T-helper 17 cell (primary cell): ENCODE measurements around the gene AWAT1. TPM values are rescaled to one million over a fixed set of nuclear protein-coding genes. Genes with fewer than 3 reads are reported as not detected.
"Not testable (repeated sequence)": the region's sequence is repeated elsewhere in the genome, so short reads cannot be mapped to it uniquely, and the experiment has no call there.

Source experiments
- ATAC-seq: fragments of 150-1000 bp; cut with Tn5 transposase; 2 replicates; pipeline ENCODE4 v1.10.0; 2021; ENCODE audit warnings: mild to moderate bottlenecking, moderate library complexity
- DNase-seq, 3 donors: peaks; one replicate each; pipeline versions ENCODE4 v3.0.0 to v3.0.0-alpha.2; 2020 to 2021
- H3K9me3 ChIP-seq: one replicate; pipeline ENCODE4 v1.7.0; 2013; ENCODE audit warnings: low read length, mild to moderate bottlenecking; ENCODE audit not compliant: control insufficient read depth, poor library complexity, severe bottlenecking
- H3K27ac Mint-ChIP-seq: one replicate; pipeline ENCODE4 v1.8.0; 2022; ENCODE audit warnings: mild to moderate bottlenecking, moderate library complexity, mixed read lengths
- H3K27me3 Mint-ChIP-seq: one replicate; pipeline ENCODE4 v1.8.0; 2022; ENCODE audit warnings: mixed read lengths
- H3K36me3 Mint-ChIP-seq: one replicate; pipeline ENCODE4 v1.8.0; 2022; ENCODE audit warnings: low read depth, mixed read lengths
- H3K4me1 Mint-ChIP-seq: one replicate; pipeline ENCODE4 v1.8.0; 2022; ENCODE audit warnings: mild to moderate bottlenecking, mixed read lengths
- H3K4me3 Mint-ChIP-seq: one replicate; pipeline ENCODE4 v1.8.0; 2022; ENCODE audit warnings: mild to moderate bottlenecking, moderate library complexity, mixed read lengths
- total RNA-seq, 4 donors: library from RNA in 2 of 4; stranded (reverse) in 2 of 4; gene quantifications; one replicate each; pipeline ENCODE4 v1.2.3 and lab custom pipeline; 2022 to 2026

AWAT1 gene
- total RNA-seq, 2 donors from 2014 or later, result not detected

GRCh38 chrX:70244881-70245280, 10.4 kb downstream of the AWAT1 start:
- H3K27ac Mint-ChIP-seq, result no peak overlapping the region
- no peaks in the 10 kb centered on the region for H3K4me1 Mint-ChIP-seq
- H3K27me3 Mint-ChIP-seq, result no peaks in the 10 kb centered on the region
- no peaks in the 10 kb centered on the region for H3K36me3 Mint-ChIP-seq
- no peak overlapping the region for H3K4me3 Mint-ChIP-seq
- ATAC-seq (no peak), DNase-seq (no peak)
- no peaks in the 10 kb centered on the region for H3K9me3 ChIP-seq

GRCh38 chrX:70247252-70247651, 12.8 kb downstream of the AWAT1 start:
- H3K4me1 Mint-ChIP-seq, result no peaks in the 10 kb centered on the region
- no peaks in the 10 kb centered on the region for H3K36me3 Mint-ChIP-seq
- no peak overlapping the region for H3K27ac Mint-ChIP-seq
- H3K9me3 ChIP-seq, result no peaks in the 10 kb centered on the region
- ATAC-seq, result no peak
- no peak for DNase-seq
- no peaks in the 10 kb centered on the region for H3K27me3 Mint-ChIP-seq
- H3K4me3 Mint-ChIP-seq, result no peak overlapping the region

GRCh38 chrX:70252491-70252890, 18.0 kb downstream of the AWAT1 start:
- DNase-seq, result no peak
- Mint-ChIP-seq H3K27ac (no peak overlapping the region), H3K27me3 (no peaks in the 10 kb centered on the region), H3K4me1 (no peaks in the 10 kb centered on the region), H3K4me3 (no peak overlapping the region), H3K36me3 (peaks cover 11% of the 10 kb centered on the region)
- ATAC-seq, result no peak
- H3K9me3 ChIP-seq, result no peaks in the 10 kb centered on the region

- Mint-ChIP-seq H3K36me3 (peaks cover 11% of the 10 kb centered on the region), H3K4me3 (no peak overlapping the region), H3K27me3 (no peaks in the 10 kb centered on the region), H3K27ac (no peak overlapping the region), H3K4me1 (no peaks in the 10 kb centered on the region)
- ATAC-seq (no peak), DNase-seq (no peak)
- no peaks in the 10 kb centered on the region for H3K9me3 ChIP-seq
Measured at GRCh38 chrX:70253377-70254062, 19.1 kb downstream of the AWAT1 start.

- H3K4me3 Mint-ChIP-seq, result no peak overlapping the region
- peaks cover 11% of the 10 kb centered on the region for H3K36me3 Mint-ChIP-seq
- DNase-seq, result no peak
- H3K9me3 ChIP-seq, result no peaks in the 10 kb centered on the region
- H3K4me1 Mint-ChIP-seq, result no peaks in the 10 kb centered on the region
- H3K27ac Mint-ChIP-seq, result no peak overlapping the region
- H3K27me3 Mint-ChIP-seq, result no peaks in the 10 kb centered on the region
- ATAC-seq, result no peak
Measured at GRCh38 chrX:70254063-70254400, 19.6 kb downstream of the AWAT1 start.

GRCh38 chrX:70254909-70255308, 20.5 kb downstream of the AWAT1 start:
- no peaks in the 10 kb centered on the region for H3K9me3 ChIP-seq
- H3K27ac Mint-ChIP-seq, result no peak overlapping the region
- no peak overlapping the region for H3K4me3 Mint-ChIP-seq
- H3K27me3 Mint-ChIP-seq, result no peaks in the 10 kb centered on the region
- ATAC-seq (no peak), DNase-seq (no peak)
- no peaks in the 10 kb centered on the region for H3K4me1 Mint-ChIP-seq
- peaks cover 11% of the 10 kb centered on the region for H3K36me3 Mint-ChIP-seq

GRCh38 chrX:70255452-70255851, 21.0 kb downstream of the AWAT1 start:
- H3K27me3 Mint-ChIP-seq, result no peaks in the 10 kb centered on the region
- no peak overlapping the region for H3K27ac Mint-ChIP-seq
- no peaks in the 10 kb centered on the region for H3K4me1 Mint-ChIP-seq
- DNase-seq (no peak), ATAC-seq (no peak)
- H3K36me3 Mint-ChIP-seq, result peaks cover 11% of the 10 kb centered on the region
- no peaks in the 10 kb centered on the region for H3K9me3 ChIP-seq
- no peak overlapping the region for H3K4me3 Mint-ChIP-seq

- no peaks in the 10 kb centered on the region for H3K9me3 ChIP-seq
- no peak overlapping the region for H3K27ac Mint-ChIP-seq
Measured at GRCh38 chrX:70257423-70258288, 23.2 kb downstream of the AWAT1 start.

GRCh38 chrX:70260104-70260503, 25.6 kb downstream of the AWAT1 start, which contains the start of gene P2RY4:
TSS of gene P2RY4 (minus strand) at chrX:70260204. CDS start at chrX:70259624, 580 bp downstream.
- ATAC-seq, result no peak
- H3K9me3 ChIP-seq, result no peaks in the 10 kb centered on the region
- no peak for DNase-seq
- Mint-ChIP-seq H3K27ac (no peak within 1 kb of the TSS), H3K27me3 (no peaks in the 10 kb centered on the region), H3K4me1 (no peaks in the 10 kb centered on the region), H3K4me3 (no peak within 1 kb of the TSS), H3K36me3 (peaks cover 4% of the 10 kb centered on the region)

More at GRCh38 chrX:70257423-70258288, 23.2 kb downstream of the AWAT1 start:
- Mint-ChIP-seq H3K27me3 (no peaks in the 10 kb centered on the region), H3K4me1 (no peaks in the 10 kb centered on the region), H3K4me3 (no peak overlapping the region), H3K36me3 (peaks cover 11% of the 10 kb centered on the region)
- ATAC-seq (no peak), DNase-seq (no peak)

- Mint-ChIP-seq H3K4me3 (no peak overlapping the region), H3K27ac (peak overlapping the region; percentile 12), H3K4me1 (no peaks in the 10 kb centered on the region), H3K36me3 (no peaks in the 10 kb centered on the region), H3K27me3 (no peaks in the 10 kb centered on the region)
- H3K9me3 ChIP-seq, result no peaks in the 10 kb centered on the region
- ATAC-seq, result no peak
- DNase-seq, result no peak
Measured at GRCh38 chrX:70262952-70263567, 28.6 kb downstream of the AWAT1 start.

- DNase-seq (no peak), ATAC-seq (no peak)
- Mint-ChIP-seq H3K27ac (no peak overlapping the region), H3K27me3 (no peaks in the 10 kb centered on the region), H3K4me3 (no peak overlapping the region), H3K36me3 (peaks cover 2% of the 10 kb centered on the region), H3K4me1 (no peaks in the 10 kb centered on the region)
- no peaks in the 10 kb centered on the region for H3K9me3 ChIP-seq
Measured at GRCh38 chrX:70264784-70265183, 30.3 kb downstream of the AWAT1 start.

- H3K4me3 Mint-ChIP-seq, result no peak within 1 kb of the TSS
- no peaks in the 10 kb centered on the region for H3K9me3 ChIP-seq
- ATAC-seq (no peak), DNase-seq (no peak)
- no peaks in the 10 kb centered on the region for H3K4me1 Mint-ChIP-seq
- no peak within 1 kb of the TSS for H3K27ac Mint-ChIP-seq
- H3K36me3 Mint-ChIP-seq, result peaks cover 2% of the 10 kb centered on the region
- no peaks in the 10 kb centered on the region for H3K27me3 Mint-ChIP-seq
Measured at GRCh38 chrX:70268034-70268433, 33.6 kb downstream of the AWAT1 start, which contains the start of gene ARR3. TSS of gene ARR3 (plus strand) at chrX:70268334. CDS start at chrX:70269386, 1,052 bp downstream.

GRCh38 chrX:70274029-70274428, 39.6 kb downstream of the AWAT1 start:
- H3K27ac Mint-ChIP-seq, H3K9me3 ChIP-seq, H3K36me3 Mint-ChIP-seq, H3K4me1 Mint-ChIP-seq, ATAC-seq, H3K4me3 Mint-ChIP-seq, DNase-seq, H3K27me3 Mint-ChIP-seq: not testable (repeated sequence)
